Peyer's patch (tissue), 4 donors: Measurements from ENCODE around the gene ARHGEF1. TPM values are rescaled to one million over a fixed set of nuclear protein-coding genes. Genes with fewer than 3 reads are reported as not detected.

Experiments used
- DNase-seq, 3 donors: peaks; one replicate each; pipeline ENCODE4 v3.0.0-alpha.2; 2017 to 2019
- H3K27ac ChIP-seq, 4 donors: fragments of 200-600 bp; sonication (generic); one replicate each; pipeline ENCODE4 v1.5.1; 2016 to 2019
- H3K27me3 ChIP-seq, 2 donors: fragments of 200-600 bp; sonication (generic); one replicate each; pipeline ENCODE4 v1.5.1; 2019
- H3K36me3 ChIP-seq, 3 donors: fragments of 200-600 bp; sonication (generic); one replicate each; pipeline ENCODE4 v1.5.1; 2016 to 2019
- H3K4me1 ChIP-seq, 4 donors: fragments of 200-600 bp; sonication (generic); one replicate each; pipeline ENCODE4 v1.5.1; 2016 to 2019
- H3K4me3 ChIP-seq, 4 donors: fragments of 200-600 bp; sonication (generic); 1 replicate in 3 of 4; 2 replicates in 1 of 4; pipeline ENCODE4 v1.5.1; 2016 to 2019; ENCODE audit warnings: mild to moderate bottlenecking in 1 of 4
- H3K9me3 ChIP-seq, 4 donors: fragments of 200-600 bp; sonication (generic); one replicate each; pipeline ENCODE4 v1.5.1; 2016 to 2019; ENCODE audit warnings: mild to moderate bottlenecking in 1 of 4
- CTCF ChIP-seq, 6 experiments: fragments of 450-650 bp in 4 of 6; fragments of 200-600 bp in 2 of 6; sonication (generic) in 1 of 6; IDR thresholded peaks; one replicate each; pipeline ENCODE4 v1.5.1; 2017 to 2019; ENCODE audit warnings: antibody characterized with exemption in 6 of 6, mild to moderate bottlenecking in 3 of 6, moderate library complexity in 1 of 6
- POLR2A ChIP-seq, 2 donors: fragments of 450-650 bp; IDR thresholded peaks; one replicate each; pipeline ENCODE4 v1.5.1; 2017; ENCODE audit warnings: antibody characterized with exemption in 2 of 2, mild to moderate bottlenecking in 2 of 2, moderate library complexity in 2 of 2
- total RNA-seq, 4 donors: library from RNA; depleted of rRNA; stranded (reverse); fragments of >200 nt; gene quantifications; one replicate each; pipeline ENCODE4 v1.1.0, GENCODE V29; 2016

ARHGEF1 gene
- total RNA-seq, 4 donors from 2014 or later = 90.0 to 368 (median 148) TPM

GRCh38 chr19:41860419-41861115, 22.4 kb upstream of the ARHGEF1 start:
- H3K27me3 ChIP-seq = no peaks in the 10 kb centered on the region
- peaks cover 0 to 41% (median 24%) of the 10 kb centered on the region in 4 donors for H3K4me1 ChIP-seq
- no peaks in the 10 kb centered on the region for H3K9me3 ChIP-seq
- no peak for TF ChIP-seq POLR2A (IDR thresholded peaks at IDR 0.05)
- TF ChIP-seq CTCF (IDR thresholded peaks at IDR 0.05) = no peak
- peaks cover 0 to 42% (median 0%) of the 10 kb centered on the region in 3 donors for H3K36me3 ChIP-seq
- H3K4me3 ChIP-seq = peak overlapping the region; percentile 80 to 98 (median 90)
- DNase-seq = no peak
- H3K27ac ChIP-seq = peak overlapping the region; percentile 90 to 97 (median 94)

DNA sequence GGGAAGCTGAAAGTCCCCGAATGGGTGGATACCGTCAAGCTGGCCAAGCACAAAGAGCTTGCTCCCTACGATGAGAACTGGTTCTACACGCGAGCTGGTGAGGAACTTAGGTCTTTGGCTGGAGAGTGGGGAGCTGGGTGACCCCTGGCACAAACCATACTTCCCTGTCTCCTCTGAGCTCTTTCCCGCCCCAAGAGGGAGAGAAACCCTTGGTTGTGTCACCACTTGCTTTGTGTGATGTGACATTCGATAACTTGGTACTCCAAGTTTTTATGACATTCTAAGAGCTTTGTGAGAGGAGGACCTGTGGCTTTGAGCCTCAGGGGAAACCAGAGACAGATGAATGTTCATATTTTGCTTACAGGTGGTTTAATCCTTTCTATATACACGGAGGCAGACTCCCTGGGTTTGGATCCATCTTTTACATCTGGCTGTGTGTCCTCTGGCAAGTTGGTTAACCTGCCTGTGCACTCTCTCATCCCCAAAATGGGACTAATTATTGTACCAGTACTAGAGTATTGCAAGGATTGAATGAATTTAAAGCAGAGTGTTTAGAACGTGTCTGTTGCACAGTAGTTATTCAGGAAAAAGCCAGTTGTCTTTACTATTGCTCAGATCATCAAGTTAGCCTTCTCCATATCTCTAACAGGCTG, 21.7 kb upstream of the ARHGEF1 start:
- peak overlapping the region; percentile 80 to 98 (median 90) for H3K4me3 ChIP-seq
- no peak for DNase-seq
- no peak for TF ChIP-seq POLR2A (IDR thresholded peaks at IDR 0.05)
- TF ChIP-seq CTCF (IDR thresholded peaks at IDR 0.05) = no peak
- H3K36me3 ChIP-seq = peaks cover 0 to 42% (median 0%) of the 10 kb centered on the region in 3 donors
- H3K4me1 ChIP-seq = peaks cover 0 to 45% (median 27%) of the 10 kb centered on the region in 4 donors
- no peaks in the 10 kb centered on the region for H3K27me3 ChIP-seq
- peak overlapping the region; percentile 90 to 97 (median 94) for H3K27ac ChIP-seq
- no peaks in the 10 kb centered on the region for H3K9me3 ChIP-seq

DNA sequence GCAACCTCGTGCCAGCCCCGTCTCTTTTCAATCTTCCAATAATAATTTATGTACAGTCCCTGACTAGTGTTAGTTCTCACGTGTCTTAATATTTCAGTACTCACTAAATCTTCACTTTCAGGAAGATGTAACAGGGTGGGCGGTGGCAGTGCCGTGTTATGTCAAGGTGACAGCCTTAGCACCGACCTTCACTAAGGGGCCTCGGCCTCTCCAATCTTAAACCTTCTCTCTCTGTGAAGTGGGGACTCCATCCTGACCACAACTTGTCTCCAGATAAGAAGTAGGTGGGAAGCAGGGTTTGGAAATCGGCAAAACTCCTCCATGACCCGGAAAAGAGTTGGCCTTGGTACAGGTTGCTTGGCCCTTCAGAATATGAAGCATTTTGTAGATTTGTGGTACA, 21.1 kb upstream of the ARHGEF1 start:
- no peak for DNase-seq
- Histone ChIP-seq H3K36me3 (peaks cover 0 to 42% (median 0%) of the 10 kb centered on the region in 3 donors), H3K27ac (peak overlapping the region in 1 of 4 donors; percentile 46), H3K9me3 (no peaks in the 10 kb centered on the region), H3K4me3 (no peak overlapping the region), H3K27me3 (no peaks in the 10 kb centered on the region), H3K4me1 (peaks cover 0 to 46% (median 29%) of the 10 kb centered on the region in 4 donors)
- TF ChIP-seq CTCF (IDR thresholded peaks at IDR 0.05) (no peak), POLR2A (IDR thresholded peaks at IDR 0.05) (no peak)

- Histone ChIP-seq H3K9me3 (no peaks in the 10 kb centered on the region), H3K4me3 (no peak overlapping the region), H3K27me3 (no peaks in the 10 kb centered on the region), H3K27ac (peak overlapping the region in 1 of 4 donors; percentile 46), H3K36me3 (peaks cover 0 to 42% (median 0%) of the 10 kb centered on the region in 3 donors), H3K4me1 (peaks cover 0 to 50% (median 29%) of the 10 kb centered on the region in 4 donors)
- no peak for TF ChIP-seq POLR2A (IDR thresholded peaks at IDR 0.05)
- TF ChIP-seq CTCF (IDR thresholded peaks at IDR 0.05) = no peak
- DNase-seq = no peak
These were observed 20.5 kb upstream of the ARHGEF1 start for GRCh38 chr19:41862445-41862986.

DNA sequence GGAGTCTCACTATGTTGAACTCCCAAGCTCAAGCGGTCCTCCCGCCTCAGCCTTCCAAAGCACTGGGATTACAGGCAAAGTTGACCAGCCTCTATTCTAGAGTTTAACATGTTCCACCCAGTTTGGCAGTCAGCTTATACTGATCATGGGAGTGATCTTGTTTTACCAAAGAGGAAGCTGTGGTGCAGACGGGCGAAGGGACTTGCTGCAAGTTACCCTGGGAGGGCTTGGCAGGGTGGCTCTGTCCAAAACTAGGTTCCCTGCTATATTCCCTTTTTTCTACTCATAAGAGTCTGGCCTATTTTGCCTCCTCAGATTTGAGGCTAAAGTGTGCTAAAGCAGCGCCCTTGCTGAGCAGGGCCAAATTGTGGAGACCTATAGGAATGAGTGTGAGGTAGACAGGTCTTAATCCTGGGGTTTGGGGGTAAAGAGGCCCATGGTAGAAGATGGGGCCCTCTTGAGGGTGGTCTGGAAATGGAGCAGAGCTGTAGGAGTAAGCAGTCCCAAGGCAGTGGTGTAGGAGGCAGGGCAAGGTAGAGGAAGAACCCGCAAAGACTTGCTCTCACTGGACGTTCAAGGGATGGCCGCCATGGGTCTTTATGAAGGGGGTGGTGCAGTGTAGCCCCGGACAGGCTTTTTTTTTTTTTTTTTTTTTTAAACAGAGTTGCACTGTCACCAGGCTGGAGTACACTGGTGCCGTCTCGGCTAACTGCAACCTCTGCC, 19.6 kb upstream of the ARHGEF1 start:
- no peak for DNase-seq
- H3K27ac ChIP-seq = peak overlapping the region in 1 of 4 donors; percentile 46
- TF ChIP-seq POLR2A (IDR thresholded peaks at IDR 0.05) (no peak), CTCF (IDR thresholded peaks at IDR 0.05) (no peak)
- peaks cover 0 to 59% (median 32%) of the 10 kb centered on the region in 4 donors for H3K4me1 ChIP-seq
- no peaks in the 10 kb centered on the region for H3K9me3 ChIP-seq
- H3K4me3 ChIP-seq = no peak overlapping the region
- peaks cover 0 to 42% (median 0%) of the 10 kb centered on the region in 3 donors for H3K36me3 ChIP-seq
- H3K27me3 ChIP-seq = no peaks in the 10 kb centered on the region
